Dermis blood vessel endothelial cell (primary cell): ENCODE measurements around the gene OR5H14. TPM values are rescaled to one million over a fixed set of nuclear protein-coding genes. Genes with fewer than 3 reads are reported as not detected.
"Not testable (repeated sequence)": the region's sequence is repeated elsewhere in the genome, so short reads cannot be mapped to it uniquely, and the experiment has no call there.

ENCODE experiments used
- DNase-seq: peaks from one replicate; pipeline ENCODE4 v3.0.0; 2010
- total RNA-seq: library from RNA; depleted of rRNA; stranded (reverse); fragments of >200 nt; gene quantifications from 2 replicates; pipeline ENCODE4 v1.2.3, GENCODE V29; 2014

OR5H14 gene
- total RNA-seq = under 0.01 TPM in 1 of 2 replicates, not detected in the other

- DNase-seq = no peak
Observed at GRCh38 chr3:98147179-98147578, at the start of gene OR5H14. Gene OR5H14, plus strand, starts transcription at chr3:98147479. Its CDS starts 1,907 bp downstream, at chr3:98149386.

- DNase-seq = no peak
Observed at GRCh38 chr3:98099848-98100247, 47.4 kb upstream of the OR5H14 start.

- DNase-seq = no peak
Observed at GRCh38 chr3:98108162-98108561, 39.1 kb upstream of the OR5H14 start.

- DNase-seq = no peak
Observed at GRCh38 chr3:98109807-98110549, 37.3 kb upstream of the OR5H14 start.

- no peak for DNase-seq
Observed at GRCh38 chr3:98110550-98110908, 36.8 kb upstream of the OR5H14 start.

DNA sequence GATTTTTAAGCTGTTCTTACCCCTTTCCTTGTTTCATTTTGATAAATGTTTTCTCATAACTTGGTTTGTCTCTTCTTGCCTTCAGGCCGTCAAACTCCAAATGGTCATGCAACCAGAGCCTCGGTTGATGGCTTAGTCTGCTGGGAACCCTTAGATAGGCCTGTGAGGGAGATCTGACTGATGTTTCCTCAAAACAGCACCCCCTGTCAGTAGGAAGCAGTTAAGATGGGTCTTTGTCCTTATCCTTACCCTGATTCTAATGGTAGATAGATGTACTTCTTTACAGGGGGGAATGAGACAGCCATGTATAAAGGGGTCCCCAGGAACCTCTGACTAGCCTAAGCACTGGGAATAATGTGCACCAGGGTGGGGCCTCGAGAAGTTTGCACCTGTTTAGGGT lies 33.0 kb upstream of the OR5H14 start:
- DNase-seq = no peak

DNA sequence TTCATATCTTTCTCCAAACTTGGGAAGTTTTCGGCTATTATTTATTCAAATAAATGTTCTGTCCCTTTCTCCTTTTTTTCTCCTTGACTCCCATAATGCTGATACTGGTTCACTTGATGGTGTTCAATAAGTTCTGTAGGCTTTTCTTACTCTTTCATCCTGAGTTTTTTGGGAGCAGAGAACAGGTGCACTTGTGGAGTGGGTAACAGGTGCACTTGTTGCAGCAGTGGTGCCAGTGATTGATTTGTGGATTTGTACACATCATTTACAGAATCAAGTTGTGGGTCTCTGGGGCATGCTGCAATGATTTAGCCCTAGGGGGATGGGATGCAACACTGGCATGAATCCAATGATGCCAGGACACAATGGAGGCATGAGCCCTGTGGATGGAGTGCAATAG lies 31.6 kb upstream of the OR5H14 start:
- no peak for DNase-seq

- no peak for DNase-seq
Observed at GRCh38 chr3:98130421-98130820, 16.9 kb upstream of the OR5H14 start, which contains the start of gene OR5H1. Gene OR5H1, plus strand, starts transcription at chr3:98130721. Its CDS starts 1,977 bp downstream, at chr3:98132698.

- no peak for DNase-seq
Observed at GRCh38 chr3:98136631-98137030, 10.6 kb upstream of the OR5H14 start.

DNA sequence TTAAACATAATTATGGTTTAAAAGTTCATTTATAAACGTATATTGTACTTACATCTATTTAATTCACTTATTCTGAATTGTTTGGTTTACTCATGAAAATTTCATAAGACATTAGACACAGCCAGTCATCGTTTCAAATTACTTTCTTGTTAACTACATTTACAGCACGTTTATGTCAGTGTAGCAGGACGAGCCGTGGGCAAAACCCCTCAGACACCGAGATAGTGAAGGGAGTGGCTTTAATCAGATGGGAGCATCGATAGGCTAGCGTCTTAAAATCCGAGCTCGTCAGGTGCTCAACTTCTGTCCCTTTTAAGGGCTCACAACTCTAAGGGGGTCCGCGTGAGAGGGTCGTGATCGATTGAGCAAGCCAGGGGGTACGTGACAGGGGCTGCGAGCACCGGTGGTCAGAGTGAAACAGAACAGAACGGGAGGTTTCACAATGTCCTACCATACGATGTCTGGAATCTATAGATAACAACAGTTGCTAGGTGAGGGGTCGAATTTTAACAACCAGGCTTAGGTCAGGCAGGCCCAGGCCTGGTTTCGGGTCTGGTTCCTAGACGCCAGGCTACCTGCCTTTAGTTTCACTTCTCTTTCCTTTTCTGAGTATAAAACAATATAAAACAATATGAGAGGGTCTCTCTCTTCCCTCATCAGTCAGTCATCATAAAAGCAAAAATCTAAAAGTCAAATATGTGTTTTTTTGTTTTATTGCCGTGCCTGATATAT lies 9.3 kb upstream of the OR5H14 start:
- not testable (repeated sequence) for DNase-seq

- DNase-seq = no peak
Observed at GRCh38 chr3:98140531-98140930, 6.7 kb upstream of the OR5H14 start.

- no peak for DNase-seq
Observed at GRCh38 chr3:98148751-98149150, 1.5 kb downstream of the OR5H14 start.

- not testable (repeated sequence) for DNase-seq
Observed at GRCh38 chr3:98149456-98149855, 2.2 kb downstream of the OR5H14 start.

DNA sequence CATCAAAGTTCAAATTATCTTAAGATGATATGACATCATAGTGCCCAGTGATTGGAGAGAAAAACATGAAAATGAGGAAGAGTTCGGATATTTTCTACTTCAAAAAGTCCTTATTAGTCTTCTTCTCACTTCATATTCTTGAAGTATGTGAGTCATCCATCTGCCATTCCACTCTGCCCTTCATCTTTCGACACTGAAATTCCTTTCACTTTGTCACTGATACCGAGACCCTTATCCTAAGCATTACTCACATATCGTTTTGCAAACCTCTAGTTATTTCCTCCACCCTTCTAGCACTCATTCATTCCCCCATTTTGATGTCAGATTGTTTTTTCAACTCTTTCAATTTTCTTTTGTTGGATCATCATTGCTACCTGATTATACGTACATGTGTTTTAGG lies 4.0 kb downstream of the OR5H14 start:
- DNase-seq = no peak

DNA sequence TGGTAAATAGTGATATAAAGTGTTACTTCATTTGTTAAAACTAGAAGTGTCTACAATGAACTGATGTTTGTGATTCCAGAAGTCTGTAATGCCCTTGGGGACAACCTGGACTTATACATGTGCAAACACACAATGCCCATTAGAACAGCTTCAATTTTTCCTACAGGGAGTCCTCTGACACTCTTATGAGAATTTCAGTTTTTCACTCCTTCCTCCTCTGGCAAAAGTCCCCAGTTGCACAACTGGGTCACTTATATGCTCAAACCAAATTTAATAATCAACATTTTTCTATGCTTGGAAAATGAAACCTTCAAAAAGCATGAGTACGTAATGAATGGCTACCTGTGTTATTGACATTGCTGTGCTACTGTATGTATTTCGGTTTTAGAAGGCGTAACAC lies 19.1 kb downstream of the OR5H14 start, which contains the start of gene OR5H15:
OR5H15 (plus strand) TSS at position 301 of the 400 bp plus-strand sequence. CDS start 2,004 bp downstream, outside the sequence.
- no peak for DNase-seq

- DNase-seq = no peak
Observed at GRCh38 chr3:98171071-98171470, 23.8 kb downstream of the OR5H14 start.

DNA sequence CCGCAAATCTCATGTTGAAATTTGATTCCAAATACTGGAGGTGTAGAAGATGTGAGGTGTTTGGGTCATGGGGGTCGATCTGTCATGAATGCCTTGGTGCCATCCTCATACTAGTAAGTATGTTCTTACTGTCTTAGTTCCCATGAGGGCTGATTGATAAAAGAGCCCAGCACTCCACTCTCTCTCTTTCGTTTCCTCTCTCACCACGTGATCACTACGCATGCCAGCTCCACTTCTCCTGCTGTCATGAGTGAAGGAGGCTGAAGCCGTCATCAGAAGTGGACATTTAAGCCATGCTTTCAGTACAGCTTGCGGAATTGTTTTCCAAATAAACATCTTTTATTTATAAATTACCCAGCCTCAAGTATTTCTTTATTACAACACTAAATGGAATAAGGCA lies 25.3 kb downstream of the OR5H14 start:
- no peak for DNase-seq

- no peak for DNase-seq
Observed at GRCh38 chr3:98180319-98180890, 33.1 kb downstream of the OR5H14 start.

DNA sequence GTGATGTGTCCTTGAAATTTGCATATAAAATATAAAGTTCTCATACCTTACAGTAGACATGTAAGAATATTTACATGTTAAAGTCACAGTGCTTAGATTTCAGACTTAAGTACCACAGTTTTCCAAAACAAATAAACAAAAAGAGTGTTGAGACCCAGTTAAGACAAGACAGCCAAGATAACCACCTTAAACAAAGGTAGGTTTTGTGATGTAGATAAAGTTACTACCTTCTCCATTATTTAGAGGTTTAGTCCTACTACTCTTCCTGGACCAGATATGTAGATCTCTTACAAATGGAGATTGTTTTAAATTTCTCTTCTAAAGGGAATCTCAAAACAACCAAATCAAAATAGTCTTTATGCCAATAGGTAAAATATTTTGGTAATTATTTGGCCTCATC lies 34.9 kb downstream of the OR5H14 start:
- no peak for DNase-seq

DNA sequence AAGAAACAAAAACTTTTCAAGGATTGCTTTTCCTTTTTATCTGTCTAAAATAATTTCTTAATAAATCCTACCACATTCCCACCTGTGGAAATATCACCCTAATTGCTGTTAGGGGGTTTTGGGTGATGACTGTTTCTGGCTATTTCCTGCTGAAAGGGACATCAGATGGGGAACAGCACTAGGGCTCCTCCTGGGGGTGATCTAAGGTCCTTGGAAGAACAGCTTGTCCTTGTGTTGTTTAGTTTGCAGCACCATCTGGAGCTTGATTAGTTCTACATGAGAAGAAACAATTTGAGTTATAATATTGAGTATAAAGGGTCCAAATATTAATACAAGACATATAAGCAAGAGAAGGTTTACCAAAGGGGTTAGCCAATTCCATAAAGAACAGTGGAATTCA lies 37.9 kb downstream of the OR5H14 start:
- no peak for DNase-seq

- DNase-seq = no peak
Observed at GRCh38 chr3:98188545-98188944, 41.3 kb downstream of the OR5H14 start.

GRCh38 chr3:98190911-98191310 lies 43.6 kb downstream of the OR5H14 start:
- not testable (repeated sequence) for DNase-seq

DNA sequence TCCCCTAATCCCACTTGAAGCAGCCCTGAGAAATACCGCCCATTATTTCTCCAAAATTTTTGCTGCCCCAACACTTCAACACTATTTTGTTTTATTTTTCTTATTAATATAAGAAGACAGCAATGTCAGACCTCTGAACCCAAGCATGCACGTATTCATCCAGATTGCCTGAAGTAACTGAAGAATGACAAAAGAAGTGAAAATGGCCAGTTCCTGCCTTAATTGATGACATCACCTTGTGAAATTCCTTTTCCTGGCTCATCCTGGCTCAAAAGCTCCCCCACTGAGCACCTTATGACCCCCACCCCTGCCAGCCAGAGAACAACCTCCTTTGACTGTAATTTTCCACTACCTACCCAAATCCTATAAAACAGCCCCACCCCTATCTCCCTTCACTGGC lies 49.0 kb downstream of the OR5H14 start:
- not testable (repeated sequence) for DNase-seq

DNA sequence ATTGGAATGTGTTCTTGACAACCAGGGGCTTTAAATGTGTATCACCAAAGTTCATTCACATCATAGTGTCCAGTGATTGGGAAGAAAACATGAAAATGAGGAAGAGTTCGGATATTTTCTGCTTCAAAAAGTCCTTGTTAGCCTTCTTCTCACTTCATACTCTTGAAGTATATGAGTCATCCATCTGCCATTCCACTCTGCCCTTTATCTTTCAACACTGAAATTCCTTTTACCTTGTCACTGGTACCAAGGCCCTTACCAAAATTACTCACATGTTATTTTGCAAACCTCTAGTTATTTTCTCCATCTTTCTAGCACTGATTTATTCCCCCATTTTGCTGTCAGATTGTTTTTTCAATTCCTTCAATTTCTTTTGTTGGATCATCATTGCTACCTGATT lies 51.7 kb downstream of the OR5H14 start:
- DNase-seq = no peak
